Endothelial cell of umbilical vein (primary cell): Measurements from ENCODE around the gene RASSF6.

ENCODE experiments used
- CTCF ChIP-seq, 2 donors: IDR thresholded peaks; 1 replicate in 1 of 2; 2 replicates in 1 of 2; pipeline ENCODE4 v1.5.1; 2011; ENCODE audit warnings: low read length in 2 of 2, mild to moderate bottlenecking in 2 of 2, moderate library complexity in 2 of 2, control low read depth in 1 of 2, inconsistent platforms in 1 of 2, low read depth in 1 of 2; ENCODE audit not compliant: insufficient read depth in 1 of 2; ENCODE audit errors: extremely low read depth in 1 of 2
- POLR2A ChIP-seq: IDR thresholded peaks from 2 replicates; pipeline ENCODE4 v1.6.1; 2012; ENCODE audit warnings: low read depth, mild to moderate bottlenecking, control low read depth, low read length

DNA sequence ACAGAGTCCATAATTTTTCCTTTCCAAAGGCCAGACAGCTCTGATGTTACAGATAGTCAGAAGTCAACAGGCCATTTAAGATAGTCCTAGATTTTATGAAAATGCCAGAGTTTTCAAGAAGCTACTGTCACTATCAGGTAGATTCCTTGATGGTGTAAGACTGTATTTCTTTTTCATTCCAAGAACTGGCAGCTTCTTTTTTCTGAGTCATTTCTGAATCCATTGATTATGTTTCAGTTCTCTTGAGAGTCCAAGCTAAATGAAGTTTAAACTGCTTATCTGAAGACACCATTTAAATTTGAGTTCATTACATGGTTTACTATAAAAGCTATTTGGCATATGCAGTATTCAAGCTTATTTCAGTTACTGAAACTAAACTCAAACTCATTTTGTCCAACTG, 44.6 kb downstream of the RASSF6 start:
- TF ChIP-seq POLR2A, result no peak
- no peak for TF ChIP-seq CTCF (IDR thresholded peaks at IDR 0.05; ENCODE audit: extremely low read depth in 1 of 2, insufficient read depth in 1 of 2, low read depth in 1 of 2, low read length in 2 of 2)
